A549 (cell line): ENCODE measurements around the gene SALL4. TPM values are rescaled to one million over a fixed set of nuclear protein-coding genes. Genes with fewer than 3 reads are reported as not detected.

ENCODE experiments used
- ATAC-seq, 2 experiments: fragments of 200-7000 bp in 1 of 2; fragments of >200 bp in 1 of 2; cut with Nextera tagmentation in 1 of 2; cut with Tn5 transposase in 1 of 2; 3 replicates each; pipeline versions ENCODE4 v1.8.0 to v1.9.1; 2018 to 2020; ENCODE audit warnings: mild to moderate bottlenecking in 1 of 2, moderate library complexity in 1 of 2
- CTCF ChIA-PET: fragments of 300-600 bp; sonication (Branson Sonifier 250); formaldehyde crosslinking; extraction: SDS; loops from one replicate; lab custom pipeline; 2021; ENCODE audit warnings: antibody characterized with exemption, inconsistent platforms; lab: Yijun Ruan, JAX
- POLR2A ChIA-PET: fragments of 350-600 bp; formaldehyde crosslinking; extraction: SDS; loops from one replicate; lab custom pipeline; 2021; ENCODE audit warnings: antibody characterized with exemption, inconsistent platforms; lab: Yijun Ruan, JAX
- DNase-seq, 2 experiments: peaks; one replicate each; pipeline versions ENCODE4 v3.0.0 to v3.0.0-alpha.2; 2011 to 2016; ENCODE audit warnings: low read depth in 1 of 2, low spot score in 1 of 2
- FAIRE-seq: peaks from 2 replicates; lab custom pipeline; 2011; peaks lifted over from hg19 to GRCh38; lab: Jason Lieb, UNC
- H3K27ac ChIP-seq, 2 experiments: fragments of >200 bp; sonication (Bioruptor Twin); formaldehyde crosslinking; 3 replicates each; pipeline ENCODE4 v1.5.1; 2016 to 2017
- H3K4me1 ChIP-seq: fragments of >200 bp; sonication (Bioruptor Twin); formaldehyde crosslinking; 3 replicates; pipeline ENCODE4 v1.6.1; 2016
- H3K4me2 ChIP-seq: fragments of >200 bp; sonication (Bioruptor Twin); formaldehyde crosslinking; 3 replicates; pipeline ENCODE4 v1.6.1; 2016
- H3K4me3 ChIP-seq: fragments of >200 bp; sonication (Bioruptor Twin); formaldehyde crosslinking; 3 replicates; pipeline ENCODE4 v1.5.1; 2016
- H3K9me3 ChIP-seq: fragments of >200 bp; sonication (Bioruptor Twin); formaldehyde crosslinking; 3 replicates; pipeline ENCODE4 v1.6.1; 2016
- CBX8 ChIP-seq: fragments of 200-600 bp; sonication (generic); IDR thresholded peaks from 2 replicates; pipeline ENCODE4 v1.6.1; 2016
- CEBPB ChIP-seq, 2 experiments: fragments of >200 bp in 1 of 2; sonication (Bioruptor Twin) in 1 of 2; formaldehyde crosslinking in 1 of 2; IDR thresholded peaks; 2 replicates each; pipeline ENCODE4 v1.6.1; 2012 to 2016
- ESRRA ChIP-seq: fragments of 150-350 bp; IDR thresholded peaks from 2 replicates; pipeline ENCODE4 v1.6.1; 2014; ENCODE audit warnings: mild to moderate bottlenecking, low read length, borderline replicate concordance
- FOSL2 ChIP-seq, 2 experiments: fragments of 450-650 bp in 1 of 2; fragments of >200 bp in 1 of 2; sonication (Bioruptor Twin) in 1 of 2; formaldehyde crosslinking; IDR thresholded peaks; 2 replicates each; pipeline versions ENCODE4 v1.5.0 to v1.6.1; 2016 to 2020; ENCODE audit warnings: mild to moderate bottlenecking in 1 of 2, moderate library complexity in 1 of 2
- GATA3 ChIP-seq: IDR thresholded peaks from 2 replicates; pipeline ENCODE4 v1.6.1; 2012; ENCODE audit warnings: borderline replicate concordance
- HDAC2 ChIP-seq: fragments of 200-600 bp; sonication (generic); IDR thresholded peaks from 2 replicates; pipeline ENCODE4 v1.6.1; 2016
- JUNB ChIP-seq: fragments of >200 bp; sonication (Bioruptor Twin); formaldehyde crosslinking; IDR thresholded peaks from 2 replicates; pipeline ENCODE4 v1.6.1; 2016
- KDM1A ChIP-seq: fragments of 200-600 bp; sonication (generic); IDR thresholded peaks from 2 replicates; pipeline ENCODE4 v1.6.1; 2016; ENCODE audit warnings: low read depth, mild to moderate bottlenecking
- NR3C1 ChIP-seq: fragments of >200 bp; sonication (Bioruptor Twin); formaldehyde crosslinking; IDR thresholded peaks from 3 replicates; pipeline ENCODE4 v1.6.1; 2017
- RAD21 ChIP-seq, 2 experiments: fragments of >200 bp in 1 of 2; sonication (Bioruptor Twin) in 1 of 2; formaldehyde crosslinking in 1 of 2; IDR thresholded peaks in 1 of 2; conservative IDR thresholded peaks in 1 of 2; 2 replicates in 1 of 2; 3 replicates in 1 of 2; pipeline ENCODE4 v1.6.1; 2012 to 2018; ENCODE audit warnings: inconsistent platforms in 1 of 2
- SREBF2 ChIP-seq: fragments of 450-650 bp; IDR thresholded peaks from 2 replicates; pipeline ENCODE4 v1.6.1; 2014; ENCODE audit warnings: mild to moderate bottlenecking, moderate library complexity
- TFCP2L1 ChIP-seq: fragments of 250-450 bp; sonication (Bioruptor Pico); IDR thresholded peaks from 2 replicates; pipeline ENCODE4 v1.5.0; 2021; ENCODE audit warnings: mild to moderate bottlenecking
- TP53 ChIP-seq: fragments of 250-450 bp; sonication (Bioruptor Pico); IDR thresholded peaks from 2 replicates; pipeline ENCODE4 v1.5.0; 2021; ENCODE audit warnings: mild to moderate bottlenecking, moderate library complexity
- ZC3H11A ChIP-seq: fragments of 450-650 bp; IDR thresholded peaks from 2 replicates; pipeline ENCODE4 v1.6.1; 2014; ENCODE audit warnings: antibody characterized with exemption, mild to moderate bottlenecking
- ZFP36 ChIP-seq: fragments of 450-650 bp; IDR thresholded peaks from 2 replicates; pipeline ENCODE4 v1.6.1; 2014; ENCODE audit warnings: borderline replicate concordance; ENCODE audit not compliant: partially characterized antibody
- WGBS: methylation state at CpG from one replicate; pipeline ENCODE4 v1.1.6; 2017; ENCODE audit errors: missing lambda C conversion rate; 5-methylcytosine and 5-hydroxymethylcytosine counted together
- polyA plus RNA-seq, 4 experiments: library from polyadenylated mRNA; depleted of rRNA in 3 of 4; stranded (reverse); fragments of >200 nt; fragmentation: RNase III in 1 of 4; extraction: RNeasy Plus Mini Kit Qiagen cat#74134 plus additional on column Dnase treatment in 1 of 4; gene quantifications; 2 replicates in 3 of 4; 3 replicates in 1 of 4; pipeline ENCODE4 v1.2.3, GENCODE V29; 2011 to 2017
- TF ChIP-seq, protein P1 (sequence below): fragments of 250-450 bp; sonication (Bioruptor Pico); IDR thresholded peaks from 2 replicates; pipeline ENCODE4 v1.5.0; 2021; ENCODE audit warnings: mild to moderate bottlenecking, moderate library complexity, borderline replicate concordance
- TF ChIP-seq, protein P2 (sequence below): IDR thresholded peaks from 2 replicates; pipeline ENCODE4 v1.6.1; 2012; ENCODE audit warnings: low read depth, borderline replicate concordance
- TF ChIP-seq, protein P3 (sequence below): fragments of >200 bp; sonication (Bioruptor Twin); formaldehyde crosslinking; IDR thresholded peaks from 3 replicates; pipeline ENCODE4 v1.6.1; 2016
- TF ChIP-seq, protein P4 (sequence below): IDR thresholded peaks from 2 replicates; pipeline ENCODE4 v1.6.1; 2012
- TF ChIP-seq, protein P5 (sequence below): fragments of >200 bp; sonication (Bioruptor Twin); formaldehyde crosslinking; IDR thresholded peaks from 2 replicates; pipeline ENCODE4 v1.6.1; 2016
- TF ChIP-seq, protein P6 (sequence below): fragments of 450-650 bp; IDR thresholded peaks from 2 replicates; pipeline ENCODE4 v1.6.1; 2014; ENCODE audit warnings: antibody characterized with exemption

Gene SALL4
- polyA plus RNA-seq, 2 of the 4 experiments (the other 2 are of a cell fraction), result 2.3 to 7.6 TPM

DNA sequence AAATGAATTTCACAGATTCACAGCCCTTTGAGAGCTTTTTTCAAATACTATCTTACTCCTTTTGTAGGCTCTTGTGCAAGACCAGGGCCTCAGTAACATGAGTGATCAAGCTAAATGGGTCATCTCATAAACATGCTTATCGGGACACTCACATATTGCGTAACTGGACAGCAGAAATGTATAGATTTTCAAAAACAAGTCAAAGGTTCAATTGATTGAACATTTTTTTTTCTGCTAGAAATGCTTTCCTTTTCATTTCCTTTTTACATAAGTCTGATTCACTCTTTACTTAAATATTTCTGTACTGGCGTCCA is 8.7 kb upstream of the SALL4 start:
- ATAC-seq (no peak), FAIRE-seq (no peak), DNase-seq (no peak)
- TF ChIP-seq JUNB (no peak), ZFP36 (no peak), KDM1A (no peak), GATA3 (no peak), HDAC2 (no peak), ESRRA (no peak)
- TF ChIP-seq, protein P1, sequence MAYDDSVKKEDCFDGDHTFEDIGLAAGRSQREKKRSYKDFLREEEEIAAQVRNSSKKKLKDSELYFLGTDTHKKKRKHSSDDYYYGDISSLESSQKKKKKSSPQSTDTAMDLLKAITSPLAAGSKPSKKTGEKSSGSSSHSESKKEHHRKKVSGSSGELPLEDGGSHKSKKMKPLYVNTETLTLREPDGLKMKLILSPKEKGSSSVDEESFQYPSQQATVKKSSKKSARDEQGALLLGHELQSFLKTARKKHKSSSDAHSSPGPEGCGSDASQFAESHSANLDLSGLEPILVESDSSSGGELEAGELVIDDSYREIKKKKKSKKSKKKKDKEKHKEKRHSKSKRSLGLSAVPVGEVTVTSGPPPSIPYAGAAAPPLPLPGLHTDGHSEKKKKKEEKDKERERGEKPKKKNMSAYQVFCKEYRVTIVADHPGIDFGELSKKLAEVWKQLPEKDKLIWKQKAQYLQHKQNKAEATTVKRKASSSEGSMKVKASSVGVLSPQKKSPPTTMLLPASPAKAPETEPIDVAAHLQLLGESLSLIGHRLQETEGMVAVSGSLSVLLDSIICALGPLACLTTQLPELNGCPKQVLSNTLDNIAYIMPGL (CRISPR knock-in tag), result no peak
- TF ChIP-seq, protein P2, sequence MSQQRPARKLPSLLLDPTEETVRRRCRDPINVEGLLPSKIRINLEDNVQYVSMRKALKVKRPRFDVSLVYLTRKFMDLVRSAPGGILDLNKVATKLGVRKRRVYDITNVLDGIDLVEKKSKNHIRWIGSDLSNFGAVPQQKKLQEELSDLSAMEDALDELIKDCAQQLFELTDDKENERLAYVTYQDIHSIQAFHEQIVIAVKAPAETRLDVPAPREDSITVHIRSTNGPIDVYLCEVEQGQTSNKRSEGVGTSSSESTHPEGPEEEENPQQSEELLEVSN, result no peak
- Histone ChIP-seq H3K4me3 (no peak overlapping the region), H3K4me1 (no peaks in the 10 kb centered on the region), H3K4me2 (no peak overlapping the region), H3K9me3 (no peaks in the 10 kb centered on the region), H3K27ac (no peak overlapping the region)
- CTCF ChIA-PET, result interaction anchor here (0.7 to 2.0 kb wide), 2 partner anchors 11 to 495 kb away, joined by 3 to 7 read pairs; no protein-coding TSS in a partner anchor
- WGBS, result 58% methylated on average over 3 of the region's 3 CpGs
- POLR2A ChIA-PET, result no interaction called here

DNA sequence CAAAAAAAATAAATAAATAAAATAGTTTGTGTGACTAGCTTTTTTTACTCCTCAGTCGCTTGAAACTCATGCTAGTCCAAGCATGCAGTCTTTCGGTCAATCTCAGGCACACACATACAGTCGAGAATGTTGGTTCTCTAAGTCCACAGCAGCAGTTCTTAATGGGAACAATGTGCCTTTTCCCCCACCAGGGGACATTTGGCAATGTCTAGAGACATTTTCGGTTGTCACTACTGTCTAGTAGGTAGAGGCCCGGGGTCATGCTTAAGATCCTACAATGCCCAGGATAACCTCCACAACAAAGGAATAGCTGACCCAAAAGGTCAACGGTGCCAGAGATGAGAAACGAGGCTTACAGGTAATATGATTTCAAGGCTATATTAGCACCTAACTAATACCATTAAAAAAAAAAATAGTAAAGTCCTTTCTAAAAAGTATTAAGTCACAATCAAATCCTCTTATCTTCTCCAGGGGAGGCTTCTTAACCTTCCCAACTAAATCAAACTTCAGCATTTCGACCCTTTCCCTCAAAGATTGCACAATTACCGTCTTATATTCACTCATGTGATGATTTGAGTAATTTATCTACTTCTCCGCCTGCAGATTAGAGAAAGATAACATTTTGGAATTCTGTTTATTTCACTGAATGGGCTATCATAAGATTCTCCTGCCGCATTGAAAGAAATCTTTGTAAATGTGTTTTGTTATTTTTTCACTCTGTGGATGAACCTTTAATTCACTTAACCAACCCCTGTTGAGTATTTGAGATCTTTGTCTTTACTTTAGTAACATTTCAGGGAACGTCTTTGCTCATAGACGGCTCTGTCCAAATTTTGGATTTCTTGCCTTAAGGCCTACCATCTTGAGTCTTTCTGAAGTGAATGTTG is 8.1 kb upstream of the SALL4 start:
- DNase-seq, result peak in 1 of 2 experiments; percentile 20
- no peak overlapping the region for H3K27ac ChIP-seq
- TF ChIP-seq GATA3 (no peak), CBX8 (no peak)
- ATAC-seq, result peak in 1 of 2 experiments; percentile 58; a peak in 4 of 6 replicates
- H3K4me2 ChIP-seq, result no peak overlapping the region
- CTCF ChIA-PET, result interaction anchor here (0.6 to 2.0 kb wide), 5 partner anchors 10 to 495 kb away, joined by 3 to 7 read pairs (median 3); no protein-coding TSS in a partner anchor
- WGBS, result 87% methylated on average over 13 of the region's 13 CpGs
- FAIRE-seq, result no peak
- no peaks in the 10 kb centered on the region for H3K9me3 ChIP-seq
- POLR2A ChIA-PET, result interaction anchor here (0.6 kb wide), 1 partner anchor 14 kb away, joined by 4 read pairs; no protein-coding TSS in a partner anchor
- H3K4me3 ChIP-seq, result no peak overlapping the region
- H3K4me1 ChIP-seq, result no peaks in the 10 kb centered on the region

DNA sequence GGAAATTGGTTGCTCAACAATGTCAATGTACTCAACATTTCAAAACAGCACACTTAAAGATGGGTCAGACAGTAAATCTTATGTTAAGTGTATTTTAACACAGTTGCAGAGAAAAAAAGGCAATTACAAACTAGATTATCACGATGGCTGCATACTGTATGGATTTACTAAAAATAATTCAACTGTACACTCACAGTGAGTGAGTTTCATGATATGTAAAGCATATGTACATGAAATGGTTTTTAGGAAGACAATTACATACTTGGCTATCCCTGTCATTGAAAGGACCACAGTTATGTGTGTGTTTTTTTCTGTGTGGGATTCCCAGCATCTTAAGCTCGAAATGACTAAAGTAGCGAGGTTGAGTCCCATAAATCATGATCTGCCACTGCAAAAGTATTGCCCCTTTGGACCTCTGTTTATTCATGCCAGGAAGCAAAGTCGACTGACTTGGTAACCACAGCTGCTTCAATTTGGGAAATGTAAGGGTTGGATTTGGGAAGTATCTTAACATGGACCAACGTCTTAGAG is 5.5 kb upstream of the SALL4 start:
- H3K4me1 ChIP-seq, result peaks cover 4% of the 10 kb centered on the region; the same call in 2 of the 3 replicates
- DNase-seq (no peak), ATAC-seq (no peak), FAIRE-seq (no peak)
- no peak overlapping the region for H3K4me2 ChIP-seq
- TF ChIP-seq NR3C1, result no peak
- TF ChIP-seq RAD21 (conservative IDR thresholded peaks at IDR 0.05 in 1 of 2, IDR thresholded peaks at IDR 0.05 in 1 of 2), result no peak
- no peak for TF ChIP-seq FOSL2 (IDR thresholded peaks at IDR 0.05)
- no peak for TF ChIP-seq FOSL2 (CRISPR knock-in tag; IDR thresholded peaks at IDR 0.05)
- TF ChIP-seq, protein P3, sequence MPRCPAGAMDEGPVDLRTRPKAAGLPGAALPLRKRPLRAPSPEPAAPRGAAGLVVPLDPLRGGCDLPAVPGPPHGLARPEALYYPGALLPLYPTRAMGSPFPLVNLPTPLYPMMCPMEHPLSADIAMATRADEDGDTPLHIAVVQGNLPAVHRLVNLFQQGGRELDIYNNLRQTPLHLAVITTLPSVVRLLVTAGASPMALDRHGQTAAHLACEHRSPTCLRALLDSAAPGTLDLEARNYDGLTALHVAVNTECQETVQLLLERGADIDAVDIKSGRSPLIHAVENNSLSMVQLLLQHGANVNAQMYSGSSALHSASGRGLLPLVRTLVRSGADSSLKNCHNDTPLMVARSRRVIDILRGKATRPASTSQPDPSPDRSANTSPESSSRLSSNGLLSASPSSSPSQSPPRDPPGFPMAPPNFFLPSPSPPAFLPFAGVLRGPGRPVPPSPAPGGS, result no peak
- no peak for TF ChIP-seq CEBPB (IDR thresholded peaks at IDR 0.05)
- TF ChIP-seq SREBF2, result no peak
- TF ChIP-seq, protein P4, sequence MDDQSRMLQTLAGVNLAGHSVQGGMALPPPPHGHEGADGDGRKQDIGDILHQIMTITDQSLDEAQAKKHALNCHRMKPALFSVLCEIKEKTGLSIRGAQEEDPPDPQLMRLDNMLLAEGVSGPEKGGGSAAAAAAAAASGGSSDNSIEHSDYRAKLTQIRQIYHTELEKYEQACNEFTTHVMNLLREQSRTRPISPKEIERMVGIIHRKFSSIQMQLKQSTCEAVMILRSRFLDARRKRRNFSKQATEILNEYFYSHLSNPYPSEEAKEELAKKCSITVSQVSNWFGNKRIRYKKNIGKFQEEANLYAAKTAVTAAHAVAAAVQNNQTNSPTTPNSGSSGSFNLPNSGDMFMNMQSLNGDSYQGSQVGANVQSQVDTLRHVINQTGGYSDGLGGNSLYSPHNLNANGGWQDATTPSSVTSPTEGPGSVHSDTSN, result no peak
- TF ChIP-seq, protein P5, sequence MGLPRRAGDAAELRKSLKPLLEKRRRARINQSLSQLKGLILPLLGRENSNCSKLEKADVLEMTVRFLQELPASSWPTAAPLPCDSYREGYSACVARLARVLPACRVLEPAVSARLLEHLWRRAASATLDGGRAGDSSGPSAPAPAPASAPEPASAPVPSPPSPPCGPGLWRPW, result no peak
- TF ChIP-seq, protein P6, sequence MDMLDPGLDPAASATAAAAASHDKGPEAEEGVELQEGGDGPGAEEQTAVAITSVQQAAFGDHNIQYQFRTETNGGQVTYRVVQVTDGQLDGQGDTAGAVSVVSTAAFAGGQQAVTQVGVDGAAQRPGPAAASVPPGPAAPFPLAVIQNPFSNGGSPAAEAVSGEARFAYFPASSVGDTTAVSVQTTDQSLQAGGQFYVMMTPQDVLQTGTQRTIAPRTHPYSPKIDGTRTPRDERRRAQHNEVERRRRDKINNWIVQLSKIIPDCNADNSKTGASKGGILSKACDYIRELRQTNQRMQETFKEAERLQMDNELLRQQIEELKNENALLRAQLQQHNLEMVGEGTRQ, result no peak
- no peak for TF ChIP-seq ZC3H11A
- no peak for TF ChIP-seq TFCP2L1 (CRISPR knock-in tag)
- no peak for TF ChIP-seq TP53 (CRISPR knock-in tag)
- POLR2A ChIA-PET, result no interaction called here
- no peak overlapping the region for H3K4me3 ChIP-seq
- no peak overlapping the region for H3K27ac ChIP-seq
- CTCF ChIA-PET, result interaction anchor here (1.8 kb wide), 1 partner anchor 8 kb away, joined by 11 read pairs; no protein-coding TSS in a partner anchor
- H3K9me3 ChIP-seq, result no peaks in the 10 kb centered on the region
- 50% methylated on average over 5 of the region's 5 CpGs for WGBS
